ENCODE data around the gene CXCL8. TPM values are rescaled to one million over a fixed set of nuclear protein-coding genes. Genes with fewer than 3 reads are reported as not detected.

CXCL8 gene
- total RNA-seq, 2 donors from 2014 or later: 2.6 to 7.9 TPM

GRCh38 chr4:73777612-73778011 is 37.2 kb downstream of the CXCL8 start:
- no peak for DNase-seq (ENCODE audit: low spot score)
- TF ChIP-seq CTCF (IDR thresholded peaks at IDR 0.05): no peak

GRCh38 chr4:73780243-73780642 is 39.9 kb downstream of the CXCL8 start:
- no peak overlapping the region for H3K27ac ChIP-seq
- H3K36me3 ChIP-seq: no peaks in the 10 kb centered on the region
- peaks cover 0 to 5% of the 10 kb centered on the region in 2 donors for H3K4me1 ChIP-seq
- no peak for TF ChIP-seq CTCF (IDR thresholded peaks at IDR 0.05)
- H3K9me3 ChIP-seq: no peaks in the 10 kb centered on the region
- no peak overlapping the region for H3K4me3 ChIP-seq
- H3K27me3 ChIP-seq: no peaks in the 10 kb centered on the region
- DNase-seq (ENCODE audit: low spot score): no peak

More at GRCh38 chr4:73777612-73778011, 37.2 kb downstream of the CXCL8 start:
- Histone ChIP-seq H3K36me3 (no peaks in the 10 kb centered on the region), H3K9me3 (no peaks in the 10 kb centered on the region), H3K27me3 (no peaks in the 10 kb centered on the region), H3K27ac (no peak overlapping the region), H3K4me3 (no peak overlapping the region), H3K4me1 (peaks cover 0 to 5% of the 10 kb centered on the region in 2 donors)

- no peaks in the 10 kb centered on the region for H3K27me3 ChIP-seq
- H3K4me3 ChIP-seq: no peak overlapping the region
- no peak overlapping the region for H3K27ac ChIP-seq
- H3K9me3 ChIP-seq: no peaks in the 10 kb centered on the region
- H3K36me3 ChIP-seq: no peaks in the 10 kb centered on the region
- peaks cover 0 to 5% of the 10 kb centered on the region in 2 donors for H3K4me1 ChIP-seq
- TF ChIP-seq CTCF (IDR thresholded peaks at IDR 0.05): no peak
- DNase-seq (ENCODE audit: low spot score): no peak
Observed at GRCh38 chr4:73780834-73781233, 40.5 kb downstream of the CXCL8 start.

GRCh38 chr4:73788411-73788810 is 48.0 kb downstream of the CXCL8 start:
- no peak for DNase-seq (ENCODE audit: low spot score)
- TF ChIP-seq CTCF (IDR thresholded peaks at IDR 0.05): no peak
- H3K4me1 ChIP-seq: no peaks in the 10 kb centered on the region
- no peak overlapping the region for H3K4me3 ChIP-seq
- H3K9me3 ChIP-seq: peaks cover 0 to 6% of the 10 kb centered on the region in 2 donors
- no peaks in the 10 kb centered on the region for H3K27me3 ChIP-seq
- H3K36me3 ChIP-seq: no peaks in the 10 kb centered on the region
- no peak overlapping the region for H3K27ac ChIP-seq

Other genes with a start within 250 kb of the CXCL8 start
- not detected for gene RASSF6, start 120.1 kb upstream of the CXCL8 start, total RNA-seq
- 1 to 10 TPM in 1 of 2 donors, under 1 TPM in 1; 0.44 to 2.4 TPM for gene CXCL6, start 96.1 kb downstream of the CXCL8 start, total RNA-seq
- not detected for gene PF4V1, start 112.7 kb downstream of the CXCL8 start, total RNA-seq
- gene CXCL1, start 128.8 kb downstream of the CXCL8 start, total RNA-seq: 1 to 10 TPM; 6.9 to 8.5 TPM
- under 1 TPM in 1 of 2 donors, not detected in 1; 0.83 TPM for gene PF4, start 241.5 kb downstream of the CXCL8 start, total RNA-seq
- 1 to 10 TPM in 1 of 2 donors, not detected in 1; 1.6 TPM for gene PPBP, start 247.6 kb downstream of the CXCL8 start, total RNA-seq